Measurements from ENCODE around the gene PANX1.
"Not testable (repeated sequence)": the region's sequence is repeated elsewhere in the genome, so short reads cannot be mapped to it uniquely, and the experiment has no call there.

The PANX1 gene

GRCh38 chr11:94150704-94151685 is 22.4 kb downstream of the PANX1 start:
- DNase-seq, result no peak

GRCh38 chr11:94151903-94152677 is 23.4 kb downstream of the PANX1 start:
- no peak for DNase-seq

DNA sequence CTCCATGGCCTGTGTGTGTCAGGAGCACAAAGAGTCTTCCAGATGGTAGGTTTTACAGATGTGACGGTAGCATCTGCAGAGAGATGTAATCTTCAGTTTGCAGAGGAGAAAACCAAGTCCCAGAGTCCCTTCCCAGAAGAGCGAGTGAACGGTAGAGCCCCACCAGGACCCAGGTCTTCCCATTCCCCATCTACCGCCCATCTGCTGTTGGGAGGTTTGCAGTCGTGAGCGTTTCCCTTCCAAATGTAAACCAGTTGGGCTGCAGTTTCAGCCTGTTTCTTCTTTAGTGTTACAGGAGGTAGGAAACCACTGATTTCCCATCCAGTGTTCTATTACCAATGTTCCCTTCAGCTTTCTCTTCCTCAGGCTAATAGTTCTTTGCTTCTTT is 24.0 kb downstream of the PANX1 start:
- no peak for DNase-seq

DNA sequence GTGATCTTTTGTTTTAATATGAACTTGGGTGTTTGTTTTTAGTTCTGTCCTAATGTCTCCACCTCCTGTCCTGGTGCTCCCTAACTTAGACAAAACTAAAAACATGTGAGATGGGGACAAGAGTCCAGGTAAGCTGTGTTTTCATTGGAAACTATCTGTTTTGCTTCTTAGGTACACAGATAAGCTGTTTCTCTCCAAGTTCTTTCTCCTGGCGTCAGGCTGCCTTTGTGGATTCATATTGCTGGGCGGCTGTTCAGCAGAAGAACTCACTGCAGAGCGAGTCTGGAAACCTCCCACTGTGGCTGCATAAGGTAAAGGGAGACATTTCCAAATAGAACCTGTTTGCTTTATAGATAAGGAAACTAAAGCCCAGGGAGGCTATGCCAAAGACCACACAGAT is 24.7 kb downstream of the PANX1 start:
- DNase-seq, result no peak

- no peak for DNase-seq
Observed at GRCh38 chr11:94154095-94154856, 25.6 kb downstream of the PANX1 start.

DNA sequence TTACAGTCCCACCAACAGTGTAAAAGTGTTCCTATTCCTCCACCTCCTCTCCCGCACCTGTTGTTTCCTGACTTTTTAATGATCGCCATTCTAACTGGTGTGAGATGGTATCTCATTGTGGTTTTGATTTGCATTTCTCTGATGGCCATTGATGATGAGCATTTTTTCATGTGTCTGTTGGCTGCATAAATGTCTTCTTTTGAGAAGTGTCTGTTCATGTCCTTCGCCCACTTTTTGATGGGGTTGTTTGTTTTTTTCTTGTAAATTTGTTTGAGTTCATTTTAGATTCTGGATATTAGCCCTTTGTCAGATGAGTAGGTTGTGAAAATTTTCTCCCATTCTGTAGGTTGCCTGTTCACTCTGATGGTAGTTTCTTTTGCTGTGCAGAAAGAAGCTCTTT is 28.7 kb downstream of the PANX1 start:
- not testable (repeated sequence) for DNase-seq

GRCh38 chr11:94168882-94169281 is 40.2 kb downstream of the PANX1 start:
- no peak for DNase-seq

GRCh38 chr11:94169516-94169915 is 40.9 kb downstream of the PANX1 start:
- no peak for DNase-seq

GRCh38 chr11:94169930-94170545 is 41.4 kb downstream of the PANX1 start:
- DNase-seq, result no peak

DNA sequence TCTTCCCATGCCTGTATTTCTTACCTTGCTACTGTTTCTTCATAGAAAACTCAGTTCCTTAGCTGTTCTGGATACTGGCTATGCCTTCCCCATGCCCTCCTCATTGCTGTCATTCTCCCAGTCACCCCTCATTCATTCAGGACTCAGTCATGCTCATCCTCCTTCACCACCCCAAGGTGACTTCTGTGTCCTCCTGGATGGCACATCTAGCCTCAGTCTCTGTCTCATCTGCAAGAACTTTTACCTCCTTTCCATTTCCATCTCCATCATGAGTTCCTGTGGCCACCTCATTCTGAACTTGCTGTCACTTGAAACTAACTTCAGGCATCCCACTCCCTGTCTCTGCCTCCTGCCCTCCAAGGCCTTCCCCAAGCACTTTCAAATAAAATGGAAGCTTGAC is 42.3 kb downstream of the PANX1 start:
- no peak for DNase-seq

DNA sequence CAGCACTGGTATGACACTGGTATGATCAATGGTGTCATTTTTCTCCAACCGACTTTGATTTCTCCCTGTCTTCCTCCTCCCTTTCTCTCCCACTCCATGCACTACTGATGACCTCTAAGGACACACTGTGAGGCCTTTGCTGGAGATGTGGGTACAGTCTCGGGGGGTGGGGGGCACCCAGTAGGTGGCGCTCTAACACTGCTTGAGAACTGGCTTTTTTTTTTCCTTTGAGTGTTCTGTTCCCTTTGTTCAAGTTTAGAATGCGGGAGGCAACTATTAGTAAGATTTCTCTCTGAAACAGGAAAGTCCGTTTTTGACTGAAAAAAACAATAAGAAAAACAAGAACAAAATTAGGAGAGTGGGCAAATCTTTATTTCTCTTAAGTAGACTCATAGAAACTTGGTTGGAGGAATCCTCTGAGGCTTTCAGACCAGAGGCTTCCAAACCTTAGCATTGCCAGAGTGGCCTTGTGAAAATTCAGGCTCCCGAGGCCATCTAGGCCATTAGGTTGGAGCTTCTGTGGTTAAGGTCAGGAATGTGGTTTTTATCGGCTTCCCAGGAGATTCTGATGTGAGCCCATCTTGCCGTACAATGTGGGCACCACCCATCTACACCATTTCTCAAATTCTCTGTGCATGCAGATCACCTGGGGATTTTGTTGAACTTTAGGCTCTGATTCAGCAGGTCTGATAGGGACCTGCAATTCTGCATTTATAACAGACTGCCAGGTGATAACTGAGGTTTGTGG is 43.2 kb downstream of the PANX1 start:
- DNase-seq, result no peak

DNA sequence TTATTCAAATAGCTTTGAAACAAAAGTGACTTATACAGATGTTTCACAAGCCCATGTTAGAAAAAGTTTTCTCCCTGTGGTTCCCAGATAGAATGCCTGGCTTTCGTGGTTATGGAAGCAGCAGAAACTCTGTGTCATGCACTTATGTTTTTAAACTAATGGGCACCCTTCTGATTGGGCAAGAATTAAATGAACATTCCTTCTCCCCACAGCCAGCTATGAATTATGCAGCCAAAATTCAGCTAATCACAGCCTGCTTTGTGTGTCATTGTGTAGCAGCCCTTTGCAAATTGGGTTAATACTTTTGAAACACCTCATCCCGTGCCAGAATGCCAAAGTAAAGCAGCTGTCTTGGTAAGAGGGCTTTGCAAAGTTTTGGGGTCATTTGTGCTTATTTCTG is 46.9 kb downstream of the PANX1 start:
- no peak for DNase-seq

DNA sequence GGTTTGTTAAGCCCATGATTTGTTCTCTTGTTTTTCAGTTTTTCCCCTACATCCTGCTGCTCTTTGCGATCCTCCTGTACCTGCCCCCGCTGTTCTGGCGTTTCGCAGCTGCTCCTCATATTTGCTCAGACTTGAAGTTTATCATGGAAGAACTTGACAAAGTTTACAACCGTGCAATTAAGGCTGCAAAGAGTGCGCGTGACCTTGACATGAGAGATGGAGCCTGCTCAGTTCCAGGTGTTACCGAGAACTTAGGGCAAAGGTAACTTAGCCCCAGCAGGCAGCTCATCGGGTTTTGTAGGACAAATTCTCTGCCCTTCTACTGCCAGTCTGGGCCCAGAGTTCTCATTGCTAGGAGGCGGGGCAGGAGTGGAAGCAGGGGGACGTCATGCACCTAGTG is 49.7 kb downstream of the PANX1 start:
- no peak for DNase-seq

GRCh38 chr11:94179696-94180095 is 51.1 kb downstream of the PANX1 start:
- DNase-seq, result no peak

DNA sequence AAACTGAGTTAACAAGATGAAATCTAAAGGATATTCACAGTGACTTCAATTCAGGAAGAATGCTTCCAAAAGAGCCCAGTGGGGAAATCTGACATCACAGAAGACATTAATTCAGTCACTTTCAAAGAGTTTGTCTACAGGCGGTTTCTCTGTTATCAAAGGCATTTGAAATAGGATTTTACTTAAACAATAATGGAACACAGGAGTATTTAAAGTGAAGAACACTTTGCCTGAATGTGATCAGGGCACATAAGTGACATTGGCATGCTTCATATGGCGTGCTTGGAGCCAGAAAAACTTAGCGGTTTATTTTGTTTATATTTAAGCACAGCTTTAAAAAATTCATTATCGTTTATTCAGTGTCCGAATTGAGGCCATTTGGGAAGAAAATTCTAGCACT is 52.9 kb downstream of the PANX1 start:
- no peak for DNase-seq

DNA sequence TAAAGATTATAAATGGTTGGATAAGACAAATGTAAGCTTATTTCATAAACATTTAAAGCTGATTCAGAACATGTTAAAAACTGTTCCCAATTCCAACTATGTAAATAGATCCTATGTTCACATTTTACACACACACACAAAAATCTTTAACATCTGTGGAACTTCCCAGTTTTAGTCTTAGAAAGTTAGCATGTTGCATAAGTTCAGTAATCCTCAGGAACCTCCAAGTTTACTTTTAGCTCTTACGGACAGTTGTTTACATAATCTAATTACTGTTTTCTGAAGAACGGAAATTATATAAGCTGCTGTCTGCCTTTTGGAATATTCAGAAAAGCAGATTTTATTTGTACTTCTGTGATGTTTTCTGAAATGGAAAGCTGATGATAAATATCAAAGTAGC is 53.3 kb downstream of the PANX1 start:
- DNase-seq, result no peak

- DNase-seq, result no peak
Observed at GRCh38 chr11:94183251-94183885, 54.7 kb downstream of the PANX1 start.

- no peak for DNase-seq
Observed at GRCh38 chr11:94183886-94184264, 55.2 kb downstream of the PANX1 start.

DNA sequence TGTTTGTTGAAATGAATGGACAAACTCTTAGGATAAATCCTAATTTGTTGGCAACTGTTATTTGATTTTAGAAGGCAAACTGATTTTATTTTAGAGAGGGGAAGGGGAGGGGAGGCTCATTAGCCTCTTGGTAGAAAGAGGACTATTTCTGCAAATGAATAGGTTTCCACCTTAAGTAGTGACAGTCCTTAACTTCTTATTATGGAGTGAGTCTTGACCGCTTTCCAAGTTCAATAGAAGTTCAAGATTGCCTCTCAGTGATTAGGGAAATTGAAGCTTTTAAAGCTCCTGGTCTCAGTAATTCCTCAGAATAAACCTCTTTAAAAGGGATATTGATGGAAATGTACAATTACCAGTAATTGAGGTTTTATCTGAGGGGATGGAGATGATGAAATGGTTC is 55.7 kb downstream of the PANX1 start:
- no peak for DNase-seq

GRCh38 chr11:94184846-94185245 is 56.2 kb downstream of the PANX1 start:
- no peak for DNase-seq

GRCh38 chr11:94185416-94186084 is 56.9 kb downstream of the PANX1 start:
- DNase-seq, result no peak

Measured in NCI-H2029 (cell line).